LoVo (cell line): ENCODE results near the gene MIPOL1.
A peak's percentile ranks its signal among the peaks of the same experiment; 100 is the strongest.
"Not testable (repeated sequence)": the region's sequence is repeated elsewhere in the genome, so short reads cannot be mapped to it uniquely, and the experiment has no call there.

Experiments used
- DNase-seq: peaks from one replicate; pipeline ENCODE4 v3.0.0-alpha.2; 2016; ENCODE audit warnings: low spot score

MIPOL1 gene

GRCh38 chr14:37232907-37233481, 35.3 kb downstream of the MIPOL1 start:
- DNase-seq = peak; percentile 44

DNA sequence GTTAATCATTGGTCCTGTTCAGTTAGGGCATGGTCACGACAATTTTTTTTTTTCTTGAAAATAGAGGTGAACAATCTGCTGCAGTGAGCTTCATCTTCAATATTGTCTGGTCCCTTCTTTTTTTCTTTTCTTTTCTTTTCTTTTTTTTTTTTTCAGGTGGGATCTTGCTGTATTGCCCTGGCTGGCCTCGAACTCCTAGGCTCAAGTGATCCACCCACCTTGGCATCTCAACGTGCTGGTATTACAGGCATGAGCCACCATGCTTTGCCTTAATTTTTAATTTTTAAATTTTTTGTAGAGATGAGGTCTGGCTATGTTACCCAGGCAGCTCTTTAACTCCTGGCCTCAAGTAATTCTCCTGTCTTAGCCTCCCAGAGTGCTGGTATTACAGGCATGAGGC, 36.5 kb downstream of the MIPOL1 start:
- no peak for DNase-seq

DNA sequence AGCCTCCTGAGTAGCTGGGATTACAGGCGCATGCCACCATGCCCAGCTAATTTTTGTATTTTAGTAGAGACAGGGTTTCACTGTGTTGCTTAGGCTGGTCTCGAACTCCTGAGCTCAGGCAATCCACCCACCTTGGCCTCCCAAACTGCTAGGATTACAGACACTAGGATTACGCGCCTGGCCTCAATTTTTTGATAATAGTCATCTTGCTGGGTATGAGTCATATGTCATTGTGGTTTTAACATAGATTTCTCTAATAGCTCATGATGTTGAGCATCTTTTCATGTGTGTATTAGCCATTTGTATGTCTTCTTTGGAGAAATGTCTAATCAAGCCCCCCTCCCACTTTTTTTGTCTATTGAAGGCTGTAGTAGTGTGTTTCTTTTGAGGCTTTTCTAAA, 38.3 kb downstream of the MIPOL1 start:
- not testable (repeated sequence) for DNase-seq

GRCh38 chr14:37237094-37237493, 39.4 kb downstream of the MIPOL1 start:
- no peak for DNase-seq

DNA sequence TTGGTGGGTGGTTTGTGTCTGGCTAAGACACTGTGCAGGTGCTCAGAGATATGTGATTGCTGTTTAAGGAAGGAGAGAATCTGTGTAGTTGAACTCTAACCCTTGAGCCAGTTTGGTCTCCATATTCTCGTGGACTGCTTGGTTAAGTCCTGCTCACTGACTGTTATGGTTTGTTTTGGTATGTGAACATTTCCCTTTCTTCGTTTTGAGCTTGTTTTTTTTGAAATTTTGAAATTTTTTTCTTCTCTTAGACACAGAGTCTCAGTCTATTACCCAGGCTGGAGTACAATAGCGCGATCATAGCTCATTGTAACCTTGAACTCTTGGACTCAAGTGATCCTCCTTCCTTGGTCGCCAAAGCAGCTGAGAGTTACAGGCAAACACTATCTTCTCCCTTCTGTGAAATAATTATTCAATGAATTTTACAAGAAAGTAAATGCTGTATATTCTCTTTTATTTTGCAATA, 40.0 kb downstream of the MIPOL1 start:
- no peak for DNase-seq

- peak; percentile 21 for DNase-seq
These were observed 43.5 kb downstream of the MIPOL1 start for GRCh38 chr14:37241198-37241597.

DNA sequence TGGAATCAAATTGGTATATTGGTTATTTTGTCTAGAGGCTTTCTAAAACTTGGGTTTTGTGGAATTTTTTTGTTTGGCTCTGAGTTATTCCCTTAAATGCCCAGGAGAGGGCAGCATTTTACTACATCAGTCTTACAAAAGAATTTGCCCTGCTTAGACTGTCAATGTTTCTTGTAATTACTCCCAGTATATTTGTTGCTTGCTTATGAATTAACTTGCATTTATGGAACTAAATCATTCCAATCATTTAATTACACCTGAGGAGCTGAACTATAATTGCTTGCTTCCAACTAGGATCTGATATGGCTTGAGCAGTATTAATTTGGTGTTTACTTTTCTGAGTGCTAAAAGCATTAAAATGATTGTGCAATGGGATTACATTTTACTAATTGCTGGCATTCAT, 48.7 kb downstream of the MIPOL1 start:
- DNase-seq = peak; percentile 72

DNA sequence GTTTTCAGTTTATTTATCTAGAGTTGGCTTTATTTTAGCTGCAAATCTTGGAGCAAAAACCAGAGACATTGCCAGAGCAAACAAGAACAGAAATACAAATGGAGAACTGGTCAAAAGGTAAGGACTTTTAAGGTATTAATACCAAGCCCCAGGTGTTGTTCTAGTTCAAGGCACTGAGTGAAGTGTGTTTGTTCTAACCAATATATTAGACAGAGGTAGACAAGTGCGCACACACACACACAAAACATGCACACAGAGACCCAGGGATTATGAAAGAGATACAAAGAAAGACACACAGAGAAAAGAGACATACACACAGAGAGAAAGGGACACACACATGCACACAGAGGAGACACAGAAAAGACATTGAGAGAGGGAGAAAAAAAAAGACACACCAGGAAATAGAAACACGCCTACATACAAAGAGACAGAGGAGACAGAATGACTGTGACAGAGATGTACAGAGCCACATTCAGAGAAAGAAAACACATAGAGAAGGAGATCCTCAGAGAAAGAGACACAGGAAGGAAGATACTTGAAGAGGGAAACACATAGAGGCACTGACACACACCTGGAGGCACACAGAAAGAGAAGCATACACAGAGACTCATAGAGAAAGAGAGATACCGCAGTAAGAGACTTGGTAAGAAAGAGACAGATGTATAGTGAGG, 50.2 kb downstream of the MIPOL1 start:
- DNase-seq = no peak

DNA sequence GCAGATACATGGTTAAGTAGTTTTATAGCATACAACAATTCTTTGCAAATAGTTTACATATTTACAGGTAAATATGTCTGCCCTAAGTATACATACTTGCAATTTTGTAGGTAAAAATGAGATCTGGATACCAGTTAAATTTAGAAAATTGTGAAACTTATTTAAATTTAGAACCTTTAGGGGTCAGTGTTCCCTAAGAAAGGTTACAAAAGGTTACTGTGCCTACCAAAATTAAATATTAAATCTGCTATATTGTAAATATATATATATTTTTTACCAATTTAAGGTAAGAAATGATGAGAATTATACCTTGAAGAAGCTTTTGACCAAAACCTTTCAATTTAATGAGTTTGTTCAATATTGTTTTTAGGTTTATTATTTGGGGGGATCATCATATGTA, 54.0 kb downstream of the MIPOL1 start:
- DNase-seq = no peak

GRCh38 chr14:37252434-37252833, 54.7 kb downstream of the MIPOL1 start:
- no peak for DNase-seq

DNA sequence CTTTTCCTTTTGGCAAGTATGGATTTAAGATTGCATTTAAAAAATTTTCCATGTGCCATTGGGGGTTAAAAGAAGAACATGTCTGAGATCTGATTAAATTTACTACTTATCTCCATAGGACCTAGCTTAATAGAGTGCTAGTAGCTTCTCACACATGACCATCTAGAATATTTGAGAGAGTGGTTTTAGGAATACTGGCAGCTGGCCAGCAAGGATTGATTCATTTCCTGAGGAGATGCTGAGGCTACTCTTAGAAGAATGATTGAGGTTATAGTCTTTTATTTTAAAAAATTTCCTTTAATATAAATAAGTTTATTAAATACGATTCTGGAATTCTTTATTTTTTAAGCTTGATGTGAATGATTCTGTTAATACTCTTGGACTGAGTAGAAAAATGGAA, 56.2 kb downstream of the MIPOL1 start:
- no peak for DNase-seq

DNA sequence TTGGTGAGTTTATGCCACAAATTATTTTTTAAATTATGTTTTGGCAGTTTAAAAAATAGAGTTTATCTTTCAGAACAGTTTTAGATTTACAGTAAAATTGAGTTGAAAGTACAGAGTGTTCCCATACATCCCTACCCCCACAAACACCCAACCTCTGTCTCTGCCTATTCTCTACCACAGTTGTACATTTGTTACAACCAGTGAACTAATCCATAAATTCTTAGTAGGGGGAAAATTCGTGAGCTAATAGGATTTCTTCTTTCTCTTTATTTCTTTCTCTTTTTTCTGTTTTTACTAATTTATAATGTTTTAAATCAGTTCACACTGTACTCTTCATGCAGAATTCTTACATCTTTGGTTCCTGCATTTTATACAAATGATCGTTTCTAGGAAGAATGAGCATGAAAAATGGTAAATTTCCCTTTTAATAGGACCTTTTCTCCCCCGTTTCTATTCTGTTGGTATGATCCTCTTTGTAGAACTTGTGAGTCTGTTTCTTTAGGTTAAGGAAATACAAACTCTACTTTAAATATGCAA, 56.7 kb downstream of the MIPOL1 start:
- no peak for DNase-seq

GRCh38 chr14:37257501-37258070, 59.8 kb downstream of the MIPOL1 start:
- no peak for DNase-seq

- no peak for DNase-seq
These were observed 64.9 kb downstream of the MIPOL1 start for GRCh38 chr14:37262649-37263048.

- DNase-seq = no peak
These were observed 66.0 kb downstream of the MIPOL1 start for GRCh38 chr14:37263656-37264236.

- no peak for DNase-seq
These were observed 71.1 kb downstream of the MIPOL1 start for GRCh38 chr14:37268788-37269187.

DNA sequence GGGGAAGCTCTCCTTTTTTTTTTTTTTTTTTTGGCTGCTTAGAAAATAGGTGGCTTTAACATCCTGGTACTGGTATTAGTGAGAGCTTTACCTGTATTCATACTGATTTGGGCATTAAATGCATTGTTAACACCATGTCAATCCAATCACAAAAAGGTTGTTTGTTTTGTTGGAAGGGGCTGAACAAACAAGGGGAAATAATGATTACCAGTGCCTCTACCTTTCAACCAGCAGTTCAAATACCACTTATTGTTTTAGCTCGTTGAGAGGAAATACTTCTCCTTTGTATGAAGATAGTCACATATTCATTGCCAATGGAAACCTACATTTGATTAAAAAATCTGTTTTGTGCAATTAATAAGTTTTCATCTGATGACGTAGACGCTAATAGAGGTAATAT, 72.9 kb downstream of the MIPOL1 start:
- DNase-seq = no peak

DNA sequence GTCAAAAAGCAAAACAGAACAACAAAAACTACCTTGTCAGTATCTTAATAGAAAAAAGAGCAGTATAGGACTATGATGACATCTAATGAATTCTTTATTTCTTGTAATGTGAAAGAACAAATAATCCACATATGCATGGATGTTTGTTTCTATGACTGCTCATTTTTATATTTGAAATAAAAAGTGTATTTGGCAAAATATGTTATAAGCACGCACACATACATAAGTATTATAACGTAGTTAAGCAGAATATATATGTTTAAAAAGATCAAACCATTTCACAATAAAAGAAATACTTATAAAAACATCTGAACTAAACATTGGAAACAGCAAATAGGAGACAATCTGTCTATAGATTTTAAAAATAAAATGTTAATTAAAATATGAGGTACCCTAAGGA, 74.8 kb downstream of the MIPOL1 start:
- DNase-seq = no peak

DNA sequence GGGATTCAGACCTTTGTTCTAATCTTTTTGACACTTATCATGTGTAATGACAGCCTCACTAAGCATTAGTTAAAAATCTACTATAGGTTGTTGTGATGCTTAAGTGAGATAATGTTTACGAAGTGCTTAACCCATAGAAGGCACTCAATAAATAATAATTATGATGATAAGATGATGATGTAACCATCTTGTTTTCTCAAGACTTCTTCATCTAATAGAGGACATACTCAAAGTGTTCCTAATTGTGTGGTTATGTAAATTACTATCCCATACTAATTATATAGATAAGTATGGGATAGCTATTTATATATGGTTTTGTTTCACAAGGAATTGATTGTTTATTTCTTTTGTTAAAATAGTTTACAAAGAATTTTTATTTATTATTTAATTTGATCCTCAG, 76.9 kb downstream of the MIPOL1 start:
- no peak for DNase-seq

GRCh38 chr14:37275963-37276362, 78.2 kb downstream of the MIPOL1 start:
- DNase-seq = no peak

- DNase-seq = no peak
These were observed 81.2 kb downstream of the MIPOL1 start for GRCh38 chr14:37278636-37279538.

- no peak for DNase-seq
These were observed 82.1 kb downstream of the MIPOL1 start for GRCh38 chr14:37279818-37280217.
